Measurements from ENCODE around the gene CRADD. TPM values are rescaled to one million over a fixed set of nuclear protein-coding genes. Genes with fewer than 3 reads are reported as not detected.
"Not testable (repeated sequence)": the region's sequence is repeated elsewhere in the genome, so short reads cannot be mapped to it uniquely, and the experiment has no call there.

CRADD gene
- total RNA-seq, 2 donors from 2014 or later: 11.9 to 12.2 TPM

DNA sequence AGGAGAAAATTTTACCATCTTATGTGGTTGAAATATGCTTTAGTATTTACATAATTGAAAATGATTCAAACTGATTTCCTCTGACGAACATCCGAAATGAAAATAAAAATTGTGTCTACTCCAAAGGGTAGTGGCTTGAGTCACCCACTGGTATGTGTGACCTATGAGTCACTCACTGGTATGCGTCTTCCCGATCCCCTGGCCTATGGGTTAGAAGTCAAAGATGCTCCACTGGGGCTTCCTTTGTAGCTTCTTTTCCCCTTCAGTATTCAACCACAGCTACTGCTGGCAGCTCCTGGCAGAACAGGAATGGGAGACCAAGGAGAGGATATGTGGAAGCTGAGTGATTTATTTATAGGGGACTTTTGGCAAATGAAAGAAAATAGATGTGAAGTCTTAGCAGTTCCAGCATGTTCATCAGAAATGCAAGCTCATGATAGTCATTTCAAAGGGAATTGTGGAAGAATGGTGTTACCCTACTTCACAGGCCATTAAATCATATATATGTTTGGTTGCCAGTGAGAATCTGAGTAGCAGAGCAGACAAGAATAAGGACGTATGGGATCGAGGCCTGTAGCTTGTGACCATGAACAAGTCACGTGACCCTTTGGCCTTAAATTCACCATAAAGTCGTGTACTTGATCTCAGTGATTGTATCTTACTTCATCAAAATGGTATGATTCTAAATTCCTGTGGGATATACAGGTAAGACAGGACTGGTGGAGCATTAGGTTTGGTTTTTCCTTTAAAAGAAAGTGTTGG lies 108.3 kb downstream of the CRADD start:
- Mint-ChIP-seq H3K9me3 (peaks cover 2% of the 10 kb centered on the region), H3K27ac (peak overlapping the region; percentile 76 to 81), H3K36me3 (peaks cover 11% of the 10 kb centered on the region), H3K4me1 (ENCODE audit: low read depth in 2 of 2) (peaks cover 32 to 48% of the 10 kb centered on the region in 2 donors), H3K4me3 (peak overlapping the region; percentile 75), H3K27me3 (no peaks in the 10 kb centered on the region)
- peak; percentile 71 for DNase-seq (ENCODE audit: low spot score)
- ATAC-seq: peak; percentile 99

- H3K4me1 Mint-ChIP-seq (ENCODE audit: low read depth in 2 of 2): peaks cover 36 to 55% of the 10 kb centered on the region in 2 donors
These were observed 109.7 kb downstream of the CRADD start for GRCh38 chr12:93786656-93787397.

GRCh38 chr12:93788853-93789252 lies 111.7 kb downstream of the CRADD start:
- DNase-seq (ENCODE audit: low spot score) (no peak), ATAC-seq (no peak)
- Mint-ChIP-seq H3K36me3 (peaks cover 11% of the 10 kb centered on the region), H3K27ac (peak overlapping the region; percentile 30 to 82), H3K4me1 (ENCODE audit: low read depth in 2 of 2) (peaks cover 35 to 51% of the 10 kb centered on the region in 2 donors), H3K4me3 (peak overlapping the region; percentile 10), H3K9me3 (no peaks in the 10 kb centered on the region), H3K27me3 (no peaks in the 10 kb centered on the region)

More at GRCh38 chr12:93786656-93787397, 109.7 kb downstream of the CRADD start:
- no peak for DNase-seq (ENCODE audit: low spot score)
- Mint-ChIP-seq H3K27me3 (no peaks in the 10 kb centered on the region), H3K4me3 (no peak overlapping the region), H3K36me3 (peaks cover 11% of the 10 kb centered on the region), H3K9me3 (no peaks in the 10 kb centered on the region), H3K27ac (no peak overlapping the region)
- no peak for ATAC-seq

- DNase-seq (ENCODE audit: low spot score): no peak
- no peak for ATAC-seq
- Mint-ChIP-seq H3K27me3 (no peaks in the 10 kb centered on the region), H3K36me3 (peaks cover 11% of the 10 kb centered on the region), H3K4me3 (no peak overlapping the region), H3K9me3 (no peaks in the 10 kb centered on the region), H3K27ac (peak overlapping the region; percentile 30 to 82), H3K4me1 (ENCODE audit: low read depth in 2 of 2) (peaks cover 27 to 43% of the 10 kb centered on the region in 2 donors)
These were observed 112.6 kb downstream of the CRADD start for GRCh38 chr12:93789767-93790166.

DNA sequence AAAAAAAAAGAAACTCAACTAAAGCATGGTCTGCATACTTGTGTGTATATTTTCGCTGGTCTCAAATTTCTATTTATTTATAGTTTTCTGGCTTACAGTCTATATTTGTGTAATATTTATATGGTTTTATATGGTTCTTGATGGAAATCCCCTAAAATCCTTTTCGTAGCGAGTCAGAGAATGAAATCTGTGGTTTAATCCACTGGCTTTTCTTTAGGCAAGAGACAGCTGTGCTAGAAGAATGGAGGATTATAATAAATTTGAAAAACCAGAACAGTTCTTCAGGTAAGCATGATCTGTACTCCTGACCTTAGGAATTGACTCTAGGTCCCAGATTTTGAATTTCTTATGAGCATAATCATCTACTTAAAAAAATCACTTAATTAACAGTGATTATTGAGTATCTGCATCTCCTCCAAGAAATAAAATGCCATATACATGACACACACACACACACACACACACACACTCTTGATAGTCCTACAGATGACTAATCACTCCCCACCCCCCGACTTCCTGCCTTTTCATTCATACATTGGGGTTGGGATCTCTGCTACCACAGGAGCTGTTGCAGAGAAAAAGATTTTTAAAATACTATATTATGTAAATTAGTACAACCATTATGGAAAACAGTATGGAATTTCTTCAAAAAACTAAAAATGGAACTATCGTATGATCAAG lies 113.4 kb downstream of the CRADD start:
- Mint-ChIP-seq H3K27me3 (no peaks in the 10 kb centered on the region), H3K9me3 (no peaks in the 10 kb centered on the region), H3K36me3 (peaks cover 11% of the 10 kb centered on the region), H3K4me1 (ENCODE audit: low read depth in 2 of 2) (peaks cover 23 to 35% of the 10 kb centered on the region in 2 donors), H3K4me3 (peak overlapping the region; percentile 31), H3K27ac (no peak overlapping the region)
- DNase-seq (ENCODE audit: low spot score): no peak
- ATAC-seq: no peak

DNA sequence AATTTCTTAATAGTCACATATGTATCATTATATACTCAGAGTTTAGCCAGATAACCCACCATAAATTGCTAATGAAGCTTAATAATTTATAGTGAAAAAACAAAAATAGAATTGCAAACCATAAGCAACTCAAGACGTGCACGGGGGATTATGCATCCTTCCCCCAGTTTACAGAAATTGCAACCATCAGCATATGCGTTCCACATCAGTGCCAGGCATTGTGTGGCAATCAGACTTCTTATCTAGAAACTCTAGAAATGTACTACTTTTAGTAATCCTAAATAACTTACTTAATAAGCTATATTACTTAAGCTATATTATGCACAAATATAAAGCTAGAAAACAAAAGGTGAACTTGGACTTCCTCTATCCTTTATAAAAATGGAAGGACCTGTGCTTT lies 115.8 kb downstream of the CRADD start:
- Mint-ChIP-seq H3K4me3 (no peak overlapping the region), H3K4me1 (ENCODE audit: low read depth in 2 of 2) (peaks cover 18 to 34% of the 10 kb centered on the region in 2 donors), H3K27me3 (no peaks in the 10 kb centered on the region), H3K36me3 (peaks cover 7% of the 10 kb centered on the region), H3K27ac (no peak overlapping the region), H3K9me3 (no peaks in the 10 kb centered on the region)
- no peak for ATAC-seq
- no peak for DNase-seq (ENCODE audit: low spot score)

- H3K4me3 Mint-ChIP-seq: no peak overlapping the region
- H3K36me3 Mint-ChIP-seq: no peaks in the 10 kb centered on the region
- no peak overlapping the region for H3K27ac Mint-ChIP-seq
- DNase-seq (ENCODE audit: low spot score) (no peak), ATAC-seq (no peak)
- peaks cover 16 to 32% of the 10 kb centered on the region in 2 donors for H3K4me1 Mint-ChIP-seq (ENCODE audit: low read depth in 2 of 2)
- no peaks in the 10 kb centered on the region for H3K9me3 Mint-ChIP-seq
- no peaks in the 10 kb centered on the region for H3K27me3 Mint-ChIP-seq
These were observed 116.8 kb downstream of the CRADD start for GRCh38 chr12:93793983-93794382.

DNA sequence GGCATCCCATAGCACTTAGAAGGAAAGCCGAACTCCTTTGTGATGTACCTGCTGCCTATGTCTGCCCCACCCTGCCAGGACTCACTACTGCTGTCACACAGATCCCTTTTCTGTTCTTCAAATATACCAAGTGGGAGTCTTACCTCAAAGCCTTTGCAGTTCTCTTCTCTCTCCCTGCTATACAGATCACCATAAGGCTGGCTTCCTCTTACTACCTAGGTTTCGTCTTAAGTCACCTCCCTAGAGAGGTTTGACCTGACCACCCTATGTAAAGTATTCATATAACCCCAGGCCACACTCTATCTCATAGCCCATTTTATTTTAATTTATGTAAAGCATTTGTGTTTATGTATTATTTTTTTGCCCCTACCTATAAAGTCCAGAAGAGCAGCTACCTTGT lies 117.6 kb downstream of the CRADD start:
- H3K9me3 Mint-ChIP-seq: no peaks in the 10 kb centered on the region
- H3K27me3 Mint-ChIP-seq: no peaks in the 10 kb centered on the region
- no peaks in the 10 kb centered on the region for H3K36me3 Mint-ChIP-seq
- no peak overlapping the region for H3K27ac Mint-ChIP-seq
- no peak for ATAC-seq
- peaks cover 11 to 24% of the 10 kb centered on the region in 2 donors for H3K4me1 Mint-ChIP-seq (ENCODE audit: low read depth in 2 of 2)
- no peak for DNase-seq (ENCODE audit: low spot score)
- H3K4me3 Mint-ChIP-seq: no peak overlapping the region

DNA sequence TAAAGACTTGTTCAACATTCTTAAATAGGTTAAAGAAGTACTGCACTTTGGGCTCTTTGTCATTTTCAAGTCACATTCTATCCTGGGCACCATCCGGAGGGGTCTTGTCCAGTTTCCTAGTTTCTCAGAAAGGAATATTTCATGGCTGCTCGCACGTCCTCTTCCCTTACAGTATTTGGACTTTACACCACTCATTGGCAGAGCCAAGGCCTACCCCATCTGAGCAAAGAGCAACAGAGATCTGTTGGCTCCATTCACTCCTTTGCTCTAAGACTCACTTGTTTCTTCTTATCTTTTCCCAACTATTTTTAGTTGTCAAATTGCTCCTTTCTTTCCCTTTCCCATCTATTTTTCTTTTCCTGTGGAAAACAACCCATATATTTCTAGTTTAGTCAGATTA lies 118.2 kb downstream of the CRADD start:
- peaks cover 1% of the 10 kb centered on the region for H3K36me3 Mint-ChIP-seq
- H3K27ac Mint-ChIP-seq: no peak overlapping the region
- no peak for ATAC-seq
- peaks cover 11 to 21% of the 10 kb centered on the region in 2 donors for H3K4me1 Mint-ChIP-seq (ENCODE audit: low read depth in 2 of 2)
- H3K9me3 Mint-ChIP-seq: no peaks in the 10 kb centered on the region
- no peak overlapping the region for H3K4me3 Mint-ChIP-seq
- no peaks in the 10 kb centered on the region for H3K27me3 Mint-ChIP-seq
- no peak for DNase-seq (ENCODE audit: low spot score)

- no peaks in the 10 kb centered on the region for H3K27me3 Mint-ChIP-seq
- H3K36me3 Mint-ChIP-seq: peaks cover 5% of the 10 kb centered on the region
- H3K4me3 Mint-ChIP-seq: no peak overlapping the region
- ATAC-seq (no peak), DNase-seq (ENCODE audit: low spot score) (no peak)
- H3K4me1 Mint-ChIP-seq (ENCODE audit: low read depth in 2 of 2): peaks cover 5 to 18% of the 10 kb centered on the region in 2 donors
- H3K27ac Mint-ChIP-seq: no peak overlapping the region
- H3K9me3 Mint-ChIP-seq: no peaks in the 10 kb centered on the region
These were observed 119.6 kb downstream of the CRADD start for GRCh38 chr12:93796729-93797128.

GRCh38 chr12:93798279-93799151 lies 121.3 kb downstream of the CRADD start:
- DNase-seq (ENCODE audit: low spot score) (no peak), ATAC-seq (peak; percentile 55 to 88)
- Mint-ChIP-seq H3K27ac (peak overlapping the region in 1 of 2 donors; percentile 53), H3K4me1 (ENCODE audit: low read depth in 2 of 2) (peaks cover 14 to 31% of the 10 kb centered on the region in 2 donors), H3K9me3 (no peaks in the 10 kb centered on the region), H3K4me3 (no peak overlapping the region), H3K27me3 (no peaks in the 10 kb centered on the region), H3K36me3 (peaks cover 5% of the 10 kb centered on the region)

DNA sequence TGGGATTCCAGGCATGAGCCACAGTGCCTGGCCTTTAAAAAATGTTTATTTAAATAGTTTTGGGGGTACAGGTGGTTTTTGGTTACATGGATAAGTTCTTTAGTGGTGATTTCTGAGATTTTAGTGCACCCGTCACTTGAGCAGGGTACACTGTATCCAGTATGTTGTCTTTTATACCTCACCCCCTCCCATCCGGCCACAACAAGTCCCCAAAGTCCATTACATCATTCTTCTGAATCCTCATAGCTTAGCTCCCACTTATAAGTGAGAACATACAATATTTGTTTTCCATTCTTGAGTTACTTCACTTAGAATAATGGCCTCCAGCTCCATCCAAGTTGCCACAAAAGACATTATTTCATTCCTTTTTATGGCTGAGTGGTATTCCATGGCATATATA lies 124.5 kb downstream of the CRADD start:
- ATAC-seq; H3K36me3 Mint-ChIP-seq; H3K9me3 Mint-ChIP-seq; H3K27ac Mint-ChIP-seq; DNase-seq (ENCODE audit: low spot score); H3K27me3 Mint-ChIP-seq; H3K4me3 Mint-ChIP-seq: not testable (repeated sequence)
- peaks cover 28 to 43% of the 10 kb centered on the region in 2 donors for H3K4me1 Mint-ChIP-seq (ENCODE audit: low read depth in 2 of 2)

DNA sequence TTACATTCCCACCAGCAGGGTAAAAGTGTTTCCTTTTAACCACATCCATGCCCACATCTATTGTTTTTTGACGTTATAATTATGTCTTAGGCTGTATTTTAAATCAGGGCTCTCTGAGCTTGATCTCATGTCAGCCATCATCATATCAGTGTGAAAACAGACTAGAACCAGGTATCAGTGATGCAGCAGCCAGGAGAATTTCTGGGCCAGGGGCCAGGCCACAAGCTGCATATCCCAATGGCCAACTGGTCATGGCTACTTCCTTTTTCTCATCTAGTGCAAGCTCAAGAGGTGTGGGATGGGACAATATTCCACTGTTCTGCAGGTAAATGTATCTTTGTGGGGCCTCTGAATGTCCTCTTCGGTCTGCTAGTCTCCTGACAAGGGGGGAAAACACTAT lies 125.1 kb downstream of the CRADD start:
- DNase-seq (ENCODE audit: low spot score) (no peak), ATAC-seq (no peak)
- no peak overlapping the region for H3K4me3 Mint-ChIP-seq
- no peak overlapping the region for H3K27ac Mint-ChIP-seq
- no peaks in the 10 kb centered on the region for H3K9me3 Mint-ChIP-seq
- peaks cover 5% of the 10 kb centered on the region for H3K36me3 Mint-ChIP-seq
- no peaks in the 10 kb centered on the region for H3K27me3 Mint-ChIP-seq
- peaks cover 34 to 44% of the 10 kb centered on the region in 2 donors for H3K4me1 Mint-ChIP-seq (ENCODE audit: low read depth in 2 of 2)
